Brain pericyte (primary cell): ENCODE data around the gene REXO5.
"Not testable (repeated sequence)": the region's sequence is repeated elsewhere in the genome, so short reads cannot be mapped to it uniquely, and the experiment has no call there.

ENCODE experiments used
- DNase-seq: peaks from one replicate; pipeline ENCODE4 v3.0.0-alpha.2; 2012; ENCODE audit warnings: low read depth, low spot score

The REXO5 gene

DNA sequence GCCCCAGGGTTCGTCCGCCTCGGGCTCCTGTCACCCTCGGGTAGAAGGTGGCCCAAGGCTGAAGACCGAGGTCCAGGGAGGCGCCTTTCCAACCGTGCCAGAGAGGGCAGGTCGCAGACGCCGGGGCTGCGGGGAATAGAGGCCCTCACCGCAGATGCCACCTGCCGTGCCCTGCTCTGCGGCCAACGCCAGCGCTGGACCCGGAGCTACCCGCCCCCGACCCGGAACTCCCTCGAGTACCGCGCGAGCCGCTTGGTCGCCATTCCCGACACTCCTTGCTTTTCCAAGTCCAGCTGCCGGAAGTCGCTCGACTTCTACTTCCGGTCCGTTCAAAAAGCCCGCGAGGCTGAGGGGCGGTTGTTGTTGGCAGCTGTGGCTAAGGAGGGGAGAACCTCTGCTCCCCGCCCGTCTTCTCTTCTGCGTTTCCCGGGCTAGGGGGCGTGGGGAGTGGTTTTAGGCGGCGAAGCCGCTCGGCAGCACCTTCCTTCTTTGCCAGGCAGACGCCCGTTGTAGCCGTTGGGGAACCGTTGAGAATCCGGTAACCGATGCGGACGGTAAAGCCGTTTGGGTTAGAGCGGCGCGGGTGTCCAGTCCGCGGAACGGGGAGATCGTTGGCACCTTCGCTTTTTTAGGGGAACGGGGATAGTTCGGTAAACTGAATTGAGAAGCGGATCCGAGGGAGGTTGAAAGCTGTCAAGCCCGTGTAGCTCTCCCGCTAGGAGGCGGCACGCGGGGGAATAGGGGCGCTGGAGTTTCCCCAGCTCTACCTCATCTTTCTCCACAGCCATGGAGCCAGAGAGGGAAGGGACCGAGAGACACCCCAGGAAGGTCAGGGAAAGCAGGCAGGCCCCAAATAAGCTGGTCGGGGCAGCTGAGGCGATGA, at the start of gene REXO5, which contains the start of gene ERI2:
REXO5 (plus strand) TSS at position 360 of the 883 bp plus-strand sequence; CDS start at position 787, 427 bp downstream.
ERI2 (minus strand) TSS at position 305 of the 883 bp plus-strand sequence; CDS start at position 263, 42 bp downstream.
- DNase-seq = peak; percentile 77

DNA sequence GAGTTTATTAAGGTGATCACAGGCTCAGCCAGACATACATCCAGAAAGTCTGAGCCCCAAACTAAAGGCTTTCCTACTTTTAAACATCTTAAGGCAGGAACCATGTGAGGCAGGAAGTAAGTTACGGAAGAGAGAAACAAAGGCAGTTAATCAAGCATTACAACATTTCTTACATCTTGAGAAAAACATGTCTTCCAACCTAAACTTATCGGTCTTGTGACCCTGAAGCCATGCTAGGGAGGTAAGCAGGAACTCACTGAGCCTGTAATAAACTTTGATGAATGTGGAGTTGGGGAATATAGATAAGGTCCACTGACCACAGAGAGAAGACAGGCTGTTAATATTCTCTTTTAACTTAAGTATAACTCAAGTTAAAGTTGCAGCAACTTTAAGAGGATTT, 46.0 kb upstream of the REXO5 start:
- DNase-seq = no peak

GRCh38 chr16:20761175-20761574, 45.2 kb upstream of the REXO5 start:
- DNase-seq = no peak

DNA sequence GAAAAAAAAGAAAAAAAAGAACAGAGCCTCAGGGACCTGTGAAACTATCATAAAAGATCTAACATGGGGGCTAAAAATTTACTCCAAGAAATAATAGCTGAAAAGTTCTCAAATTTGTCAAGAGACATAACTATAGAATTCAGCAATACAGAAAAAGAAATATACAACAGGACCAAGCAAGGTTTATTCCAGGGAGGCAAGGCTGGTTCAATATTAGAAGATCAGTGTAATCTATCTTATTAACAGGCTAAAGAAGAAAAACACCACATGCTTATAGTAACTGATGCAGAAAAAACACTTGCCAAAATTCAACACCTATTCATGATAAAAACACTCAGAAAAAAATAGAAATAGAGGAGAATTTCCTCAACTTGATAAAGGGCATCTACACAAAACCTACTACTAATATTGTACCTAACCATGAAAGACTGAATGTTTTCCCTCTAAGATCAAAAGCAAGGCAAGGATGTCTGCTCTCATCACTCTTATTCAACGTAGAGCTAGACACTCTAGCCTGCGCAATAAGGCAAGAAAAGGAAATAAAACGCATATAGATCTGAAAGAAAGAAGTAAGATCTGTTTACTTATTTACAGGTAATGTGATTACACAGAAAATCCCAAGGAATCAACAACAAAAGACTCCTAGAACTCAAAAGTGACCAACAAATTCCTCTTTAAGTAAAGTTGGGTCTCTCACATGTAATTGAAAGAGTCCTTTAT, 43.8 kb upstream of the REXO5 start:
- DNase-seq = no peak

DNA sequence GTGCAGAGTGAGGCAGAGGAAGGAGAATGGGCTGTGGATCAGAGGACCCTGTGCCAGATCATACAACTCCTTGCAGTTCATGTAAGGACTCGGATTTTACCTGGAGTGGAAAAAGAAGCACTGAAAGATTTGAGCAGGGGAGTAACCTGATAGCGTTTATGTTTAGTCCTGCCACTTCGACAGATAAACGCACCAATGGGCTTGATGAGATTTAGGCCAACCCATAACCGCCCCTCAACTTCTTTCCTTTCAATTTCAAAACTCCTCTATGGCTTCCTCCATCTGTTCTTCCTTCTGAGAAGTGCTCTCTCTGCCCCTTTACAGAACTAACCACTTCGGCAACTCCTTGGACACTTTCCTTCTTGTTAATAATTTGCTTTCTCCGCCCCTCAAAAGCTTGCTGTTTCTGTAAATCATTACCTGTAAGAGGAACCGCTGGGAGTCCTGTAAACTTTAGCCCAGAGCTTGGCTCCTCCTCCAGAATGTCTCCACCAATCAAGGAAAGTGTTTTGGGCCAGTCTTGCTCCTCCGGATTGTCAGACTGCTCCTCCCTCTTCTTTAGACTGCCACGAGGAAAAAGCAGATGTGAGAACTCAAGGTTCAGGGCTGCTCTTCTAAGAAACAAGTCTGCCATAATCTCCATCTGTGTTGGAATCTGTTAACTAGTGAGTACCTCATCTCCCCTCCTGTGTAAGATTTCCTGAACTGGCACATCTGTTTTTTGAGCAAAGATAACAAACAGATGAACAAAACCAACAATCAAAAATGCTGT, 42.7 kb upstream of the REXO5 start, which contains the start of gene ACSM3:
ACSM3 (plus strand) TSS at position 554 of the 772 bp plus-strand sequence. CDS start 6,021 bp downstream, outside the sequence.
- DNase-seq = peak; percentile 25

- DNase-seq = not testable (repeated sequence)
Observed at GRCh38 chr16:20764448-20764847, 41.9 kb upstream of the REXO5 start.

DNA sequence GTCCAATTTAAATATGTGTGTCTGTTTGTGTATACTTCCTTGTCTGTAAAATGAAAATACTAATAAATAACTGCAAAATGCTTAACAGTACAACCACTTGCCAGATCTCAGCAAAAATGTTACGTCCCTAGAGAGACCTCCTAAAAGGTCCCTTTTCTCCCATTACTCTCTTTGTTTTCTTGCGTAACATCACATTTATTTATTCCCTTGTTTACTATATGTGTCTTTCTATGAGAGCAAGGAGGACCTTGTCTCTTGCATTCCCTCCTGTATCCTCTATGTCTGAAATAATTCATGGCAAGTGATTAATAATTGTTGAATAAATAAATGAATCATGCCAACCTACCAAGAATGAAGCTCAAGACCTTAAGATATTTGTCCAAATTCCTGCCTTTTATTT, 40.6 kb upstream of the REXO5 start:
- DNase-seq = no peak

DNA sequence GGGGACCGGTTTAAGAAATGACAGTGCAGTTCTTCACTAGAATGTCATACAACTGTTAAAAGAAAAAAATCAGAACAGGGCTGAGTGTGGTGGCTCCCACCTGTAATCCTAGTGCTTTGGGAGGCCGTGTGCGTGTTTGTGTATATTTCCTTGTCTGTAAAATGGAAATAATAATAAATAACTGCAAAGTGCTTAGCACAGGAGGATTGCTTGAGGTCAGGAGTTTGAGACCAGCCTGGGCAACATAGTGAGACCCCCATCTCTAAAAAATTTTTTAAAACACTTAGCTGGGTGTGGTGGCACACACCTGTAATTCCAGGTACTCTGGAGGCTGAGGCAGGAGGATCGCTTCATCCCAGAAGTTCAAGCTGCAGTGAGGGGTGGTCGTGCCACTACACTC, 40.0 kb upstream of the REXO5 start:
- no peak for DNase-seq

DNA sequence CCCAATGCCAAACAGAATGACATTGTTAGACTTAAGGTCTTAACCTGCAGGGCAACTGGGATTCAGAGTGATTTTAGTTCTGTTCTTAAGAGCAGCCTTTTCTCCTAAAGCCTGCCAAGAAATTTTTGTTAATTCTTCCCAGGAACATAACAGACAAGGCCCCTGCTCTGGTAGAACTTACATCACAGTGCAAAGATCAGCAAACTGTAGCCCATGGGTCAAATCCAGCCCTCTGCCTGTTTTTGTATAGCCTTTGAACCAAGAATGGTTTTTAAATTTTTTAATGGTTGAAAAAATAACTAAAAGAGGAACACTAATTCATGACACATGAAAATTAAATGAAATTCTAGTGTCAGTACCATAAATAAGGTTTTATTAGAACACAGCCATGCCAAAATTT, 38.8 kb upstream of the REXO5 start:
- DNase-seq = no peak

GRCh38 chr16:20768121-20768520, 38.2 kb upstream of the REXO5 start:
- DNase-seq = no peak

- DNase-seq = no peak
Observed at GRCh38 chr16:20768818-20769217, 37.5 kb upstream of the REXO5 start.

DNA sequence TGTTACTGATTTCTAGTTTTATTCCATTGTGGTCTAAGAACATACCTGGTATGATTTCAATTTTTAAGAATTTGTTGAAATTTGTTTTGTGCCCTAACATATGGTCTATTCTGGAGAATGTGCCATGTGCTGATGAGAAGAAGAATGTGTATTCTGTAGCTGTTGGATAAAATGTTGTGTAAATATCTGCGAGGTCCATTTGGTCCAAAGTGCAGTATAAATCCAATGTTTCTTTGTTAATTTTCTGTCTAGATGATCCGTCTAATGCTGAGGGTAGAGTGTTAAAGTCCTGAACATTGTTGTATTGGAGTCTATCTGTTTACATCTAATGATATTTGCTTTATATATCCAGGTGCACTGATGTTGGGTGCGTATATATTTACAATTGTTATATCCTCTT, 32.6 kb upstream of the REXO5 start:
- DNase-seq = no peak

DNA sequence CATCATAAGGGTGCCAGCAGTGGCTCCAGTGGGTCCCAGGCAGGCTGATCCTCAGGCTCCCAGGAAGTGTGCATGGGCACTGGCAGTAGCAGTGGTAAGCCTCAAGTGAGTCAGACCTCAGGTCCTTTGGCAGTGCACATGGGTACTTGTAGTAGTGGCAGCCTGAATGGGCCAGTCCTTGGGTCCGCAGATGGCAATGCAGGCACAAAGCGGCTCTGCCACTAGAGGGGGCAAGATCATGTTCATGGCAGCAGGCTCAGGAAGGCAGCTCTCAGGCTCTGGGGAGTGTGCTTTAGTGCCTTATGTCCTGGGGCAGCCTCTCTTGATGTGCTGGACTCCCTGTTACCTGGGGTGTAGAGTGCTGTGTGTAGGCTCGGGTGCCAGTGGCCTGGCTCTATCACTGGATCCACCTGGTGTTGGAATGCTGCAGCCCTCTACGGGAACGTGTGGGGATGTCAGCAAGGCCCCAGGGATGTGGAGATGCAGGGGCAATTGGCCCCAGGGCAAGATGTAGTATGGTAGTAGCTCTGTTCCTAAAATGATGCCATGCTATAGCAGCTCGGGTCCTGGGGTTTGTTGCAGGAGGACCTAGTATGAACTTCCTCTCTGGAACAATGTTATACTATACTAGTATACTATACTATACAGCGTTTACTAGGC, 31.5 kb upstream of the REXO5 start:
- peak; percentile 12 for DNase-seq

GRCh38 chr16:20781697-20782096, 24.6 kb upstream of the REXO5 start:
- DNase-seq = no peak

GRCh38 chr16:20782470-20782869, 23.9 kb upstream of the REXO5 start:
- DNase-seq = no peak

DNA sequence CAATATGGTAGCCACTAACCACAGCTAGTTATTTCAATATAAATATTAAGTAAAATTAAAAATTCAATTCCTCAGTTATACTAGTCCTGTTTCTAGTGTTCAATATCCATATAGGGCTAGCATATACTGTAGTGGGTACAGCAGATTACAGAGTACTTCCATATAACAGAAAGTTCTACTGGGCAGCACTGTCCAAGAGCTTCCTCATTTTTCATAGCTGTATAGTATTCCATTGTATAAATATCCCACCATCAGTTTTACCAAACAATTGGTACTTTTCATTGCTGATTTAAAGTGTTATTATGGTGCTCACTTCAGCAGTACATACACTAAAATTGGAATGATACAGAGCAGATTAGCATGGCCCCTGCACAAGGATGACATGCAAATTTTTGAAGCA, 22.1 kb upstream of the REXO5 start:
- no peak for DNase-seq

DNA sequence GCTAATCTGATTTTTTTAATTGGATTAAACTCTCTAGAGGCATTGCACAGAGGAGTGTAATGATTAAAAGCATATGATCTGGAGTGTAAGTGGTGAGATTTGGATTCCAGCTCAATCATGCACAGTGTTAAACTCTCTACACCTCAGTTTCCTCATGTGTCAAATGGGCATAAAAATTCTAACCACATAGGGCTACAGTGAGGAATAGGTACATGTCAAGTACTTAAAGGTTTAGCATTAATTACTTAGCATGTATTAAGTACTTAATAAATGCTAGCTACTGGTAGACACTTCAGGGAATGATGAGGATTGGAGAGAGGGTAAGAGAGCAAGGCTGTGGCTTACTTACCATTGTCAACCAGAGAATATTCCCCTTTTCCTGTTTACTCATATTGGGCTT, 17.2 kb upstream of the REXO5 start:
- DNase-seq = no peak

- DNase-seq = no peak
Observed at GRCh38 chr16:20791923-20792612, 14.3 kb upstream of the REXO5 start.

- no peak for DNase-seq
Observed at GRCh38 chr16:20798364-20798763, 8.0 kb upstream of the REXO5 start.

GRCh38 chr16:20799599-20799998, 6.7 kb upstream of the REXO5 start:
- DNase-seq = no peak

GRCh38 chr16:20801278-20801677, 5.0 kb upstream of the REXO5 start:
- DNase-seq = no peak
